OCI-LY3 (cell line): Measurements from ENCODE around the gene FAM240A.

Experiments used
- EZH2phosphoT487 ChIP-seq: fragments of 200-600 bp; shearing (Covaris generic); IDR thresholded peaks from 2 replicates; pipeline ENCODE4 v1.6.1; 2018; ENCODE audit warnings: antibody characterized with exemption, mixed run types, low read depth
- TF ChIP-seq, protein P1 (sequence below): fragments of 200-600, 300-600 bp; sonication (generic); IDR thresholded peaks from 2 replicates; pipeline ENCODE4 v1.5.1; 2014; ENCODE audit warnings: antibody characterized with exemption, low read length, low read depth

- TF ChIP-seq, protein P1, sequence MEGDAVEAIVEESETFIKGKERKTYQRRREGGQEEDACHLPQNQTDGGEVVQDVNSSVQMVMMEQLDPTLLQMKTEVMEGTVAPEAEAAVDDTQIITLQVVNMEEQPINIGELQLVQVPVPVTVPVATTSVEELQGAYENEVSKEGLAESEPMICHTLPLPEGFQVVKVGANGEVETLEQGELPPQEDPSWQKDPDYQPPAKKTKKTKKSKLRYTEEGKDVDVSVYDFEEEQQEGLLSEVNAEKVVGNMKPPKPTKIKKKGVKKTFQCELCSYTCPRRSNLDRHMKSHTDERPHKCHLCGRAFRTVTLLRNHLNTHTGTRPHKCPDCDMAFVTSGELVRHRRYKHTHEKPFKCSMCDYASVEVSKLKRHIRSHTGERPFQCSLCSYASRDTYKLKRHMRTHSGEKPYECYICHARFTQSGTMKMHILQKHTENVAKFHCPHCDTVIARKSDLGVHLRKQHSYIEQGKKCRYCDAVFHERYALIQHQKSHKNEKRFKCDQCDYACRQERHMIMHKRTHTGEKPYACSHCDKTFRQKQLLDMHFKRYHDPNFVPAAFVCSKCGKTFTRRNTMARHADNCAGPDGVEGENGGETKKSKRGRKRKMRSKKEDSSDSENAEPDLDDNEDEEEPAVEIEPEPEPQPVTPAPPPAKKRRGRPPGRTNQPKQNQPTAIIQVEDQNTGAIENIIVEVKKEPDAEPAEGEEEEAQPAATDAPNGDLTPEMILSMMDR = no peak
- TF ChIP-seq EZH2phosphoT487 = no peak
These were observed 55.3 kb downstream of the FAM240A start for GRCh38 chr3:46667657-46668056.
